Esophagus (tissue), 2 donors: Measurements from ENCODE around the gene HIPK3. TPM values are rescaled to one million over a fixed set of nuclear protein-coding genes. Genes with fewer than 3 reads are reported as not detected.

Source experiments
- H3K27ac ChIP-seq, 2 donors: one replicate each; pipeline ENCODE4 v1.5.1; 2013; ENCODE audit warnings: low read depth in 2 of 2, mild to moderate bottlenecking in 2 of 2, inconsistent platforms in 1 of 2, low read length in 1 of 2, moderate library complexity in 1 of 2
- H3K27me3 ChIP-seq, 2 donors: one replicate each; pipeline ENCODE4 v1.6.1; 2013; ENCODE audit warnings: low read length in 2 of 2, control low read depth in 1 of 2, mild to moderate bottlenecking in 1 of 2; ENCODE audit not compliant: insufficient read depth in 2 of 2, control insufficient read depth in 1 of 2
- H3K36me3 ChIP-seq, 2 donors: one replicate each; pipeline ENCODE4 v1.6.1; 2013; ENCODE audit warnings: low read length in 1 of 2; ENCODE audit not compliant: control insufficient read depth in 2 of 2, insufficient read depth in 2 of 2
- H3K4me1 ChIP-seq, 2 donors: one replicate each; pipeline ENCODE4 v1.6.1; 2013; ENCODE audit warnings: low read length in 1 of 2; ENCODE audit not compliant: control insufficient read depth in 2 of 2, insufficient read depth in 2 of 2
- H3K4me3 ChIP-seq, 2 donors: one replicate each; pipeline ENCODE4 v1.5.1; 2013; ENCODE audit warnings: low read length in 2 of 2, mild to moderate bottlenecking in 2 of 2, low read depth in 1 of 2, moderate library complexity in 1 of 2
- H3K9me3 ChIP-seq, 2 donors: one replicate each; pipeline ENCODE4 v1.6.1; 2013; ENCODE audit warnings: mild to moderate bottlenecking in 2 of 2, low read depth in 1 of 2, low read length in 1 of 2, moderate library complexity in 1 of 2; ENCODE audit not compliant: control insufficient read depth in 2 of 2, insufficient read depth in 1 of 2
- WGBS, 2 donors: extraction: QIAGEN DNeasy Blood & Tissue Kit; methylation state at CpG; one replicate each; pipeline ENCODE4 v1.1.7; 2013; 5-methylcytosine and 5-hydroxymethylcytosine counted together
- polyA plus RNA-seq, 2 donors: library from polyadenylated mRNA; stranded (reverse); fragments of 200-250 nt; gene quantifications; one replicate each; pipeline ENCODE4 v1.2.3, GENCODE V29; 2013
- donor health status: healthy with polysubstance abuse.
- donor health status: Bipolar disorder and iron deficiency.

The HIPK3 gene
- polyA plus RNA-seq, 2 donors, result 8.8 to 13.8 TPM

GRCh38 chr11:33394431-33395109 is 137.4 kb downstream of the HIPK3 start:
- Histone ChIP-seq H3K27ac (no peak overlapping the region), H3K27me3 (no peaks in the 10 kb centered on the region), H3K4me1 (no peaks in the 10 kb centered on the region), H3K9me3 (no peaks in the 10 kb centered on the region), H3K36me3 (no peaks in the 10 kb centered on the region), H3K4me3 (no peak overlapping the region)
- WGBS, 2 donors, result 74 to 75% methylated on average over 6 of the region's 6 CpGs

GRCh38 chr11:33396361-33396760 is 139.2 kb downstream of the HIPK3 start:
- Histone ChIP-seq H3K27ac (no peak overlapping the region), H3K27me3 (no peaks in the 10 kb centered on the region), H3K36me3 (no peaks in the 10 kb centered on the region), H3K4me3 (no peak overlapping the region), H3K4me1 (no peaks in the 10 kb centered on the region), H3K9me3 (no peaks in the 10 kb centered on the region)
- WGBS, 2 donors, result 81 to 89% methylated on average over 3 of the region's 3 CpGs

GRCh38 chr11:33399421-33399820 is 142.2 kb downstream of the HIPK3 start:
- no peak overlapping the region for H3K4me3 ChIP-seq
- H3K27ac ChIP-seq, result no peak overlapping the region
- WGBS, 2 donors, result 76 to 77% methylated on average over 4 of the region's 4 CpGs
- H3K9me3 ChIP-seq, result peaks cover 0 to 4% of the 10 kb centered on the region in 2 donors
- no peaks in the 10 kb centered on the region for H3K4me1 ChIP-seq
- no peaks in the 10 kb centered on the region for H3K27me3 ChIP-seq
- no peaks in the 10 kb centered on the region for H3K36me3 ChIP-seq

GRCh38 chr11:33402066-33402465 is 144.9 kb downstream of the HIPK3 start:
- Histone ChIP-seq H3K9me3 (peaks cover 0 to 4% of the 10 kb centered on the region in 2 donors), H3K36me3 (no peaks in the 10 kb centered on the region), H3K4me1 (no peaks in the 10 kb centered on the region), H3K4me3 (no peak overlapping the region), H3K27ac (no peak overlapping the region), H3K27me3 (no peaks in the 10 kb centered on the region)
- WGBS, 2 donors, result 82 to 84% methylated on average over 2 of the region's 2 CpGs

GRCh38 chr11:33403344-33403743 is 146.2 kb downstream of the HIPK3 start:
- H3K9me3 ChIP-seq, result peaks cover 0 to 4% of the 10 kb centered on the region in 2 donors
- H3K36me3 ChIP-seq, result no peaks in the 10 kb centered on the region
- H3K27ac ChIP-seq, result no peak overlapping the region
- WGBS, 2 donors, result 96 to 98% methylated on average over 8 of the region's 8 CpGs
- no peaks in the 10 kb centered on the region for H3K4me1 ChIP-seq
- no peak overlapping the region for H3K4me3 ChIP-seq
- H3K27me3 ChIP-seq, result no peaks in the 10 kb centered on the region

GRCh38 chr11:33405834-33406602 is 148.8 kb downstream of the HIPK3 start:
- no peaks in the 10 kb centered on the region for H3K36me3 ChIP-seq
- peaks cover 0 to 4% of the 10 kb centered on the region in 2 donors for H3K9me3 ChIP-seq
- 87 to 89% methylated on average over 13 of the region's 13 CpGs for WGBS, 2 donors
- H3K4me3 ChIP-seq, result no peak overlapping the region
- H3K27me3 ChIP-seq, result no peaks in the 10 kb centered on the region
- no peaks in the 10 kb centered on the region for H3K4me1 ChIP-seq
- no peak overlapping the region for H3K27ac ChIP-seq

Other genes starting within 250 kb of the HIPK3 start
- 1 to 10 TPM; 3.2 to 5.6 TPM for gene DEPDC7, start 241.5 kb upstream of the HIPK3 start, polyA plus RNA-seq
- 1 to 10 TPM; 2.4 to 3.3 TPM for gene TCP11L1, start 217.8 kb upstream of the HIPK3 start, polyA plus RNA-seq
- gene CSTF3, start 95.9 kb upstream of the HIPK3 start, polyA plus RNA-seq, result 10 to 100 TPM; 14.8 to 30.4 TPM
- gene KIAA1549L, start 118.7 kb downstream of the HIPK3 start, polyA plus RNA-seq, result under 1 TPM; 0.35 TPM